A549 (cell line): ENCODE results near the gene PGM2. TPM values are rescaled to one million over a fixed set of nuclear protein-coding genes. Genes with fewer than 3 reads are reported as not detected.

Source experiments
- ATAC-seq, 2 experiments: fragments of 200-7000 bp in 1 of 2; fragments of >200 bp in 1 of 2; cut with Nextera tagmentation in 1 of 2; cut with Tn5 transposase in 1 of 2; 3 replicates each; pipeline versions ENCODE4 v1.8.0 to v1.9.1; 2018 to 2020; ENCODE audit warnings: mild to moderate bottlenecking in 1 of 2, moderate library complexity in 1 of 2
- CTCF ChIA-PET: fragments of 300-600 bp; sonication (Branson Sonifier 250); formaldehyde crosslinking; extraction: SDS; loops from one replicate; lab custom pipeline; 2021; ENCODE audit warnings: antibody characterized with exemption, inconsistent platforms; lab: Yijun Ruan, JAX
- POLR2A ChIA-PET: fragments of 350-600 bp; formaldehyde crosslinking; extraction: SDS; loops from one replicate; lab custom pipeline; 2021; ENCODE audit warnings: antibody characterized with exemption, inconsistent platforms; lab: Yijun Ruan, JAX
- DNase-seq, 2 experiments: peaks; one replicate each; pipeline versions ENCODE4 v3.0.0 to v3.0.0-alpha.2; 2011 to 2016; ENCODE audit warnings: low read depth in 1 of 2, low spot score in 1 of 2
- FAIRE-seq: peaks from 2 replicates; lab custom pipeline; 2011; peaks lifted over from hg19 to GRCh38; lab: Jason Lieb, UNC
- H3K27ac ChIP-seq, 2 experiments: fragments of >200 bp; sonication (Bioruptor Twin); formaldehyde crosslinking; 3 replicates each; pipeline ENCODE4 v1.5.1; 2016 to 2017
- H3K4me1 ChIP-seq: fragments of >200 bp; sonication (Bioruptor Twin); formaldehyde crosslinking; 3 replicates; pipeline ENCODE4 v1.6.1; 2016
- H3K4me2 ChIP-seq: fragments of >200 bp; sonication (Bioruptor Twin); formaldehyde crosslinking; 3 replicates; pipeline ENCODE4 v1.6.1; 2016
- H3K4me3 ChIP-seq: fragments of >200 bp; sonication (Bioruptor Twin); formaldehyde crosslinking; 3 replicates; pipeline ENCODE4 v1.5.1; 2016
- H3K9me3 ChIP-seq: fragments of >200 bp; sonication (Bioruptor Twin); formaldehyde crosslinking; 3 replicates; pipeline ENCODE4 v1.6.1; 2016
- EHMT2 ChIP-seq: fragments of 200-600 bp; sonication (generic); IDR thresholded peaks from 2 replicates; pipeline ENCODE4 v1.6.1; 2016; ENCODE audit warnings: antibody characterized with exemption, low read depth, mild to moderate bottlenecking, moderate library complexity
- FOSB ChIP-seq: fragments of 250-450 bp; sonication (Bioruptor Pico); IDR thresholded peaks from 2 replicates; pipeline ENCODE4 v1.5.0; 2020; ENCODE audit warnings: mild to moderate bottlenecking, moderate library complexity
- FOXS1 ChIP-seq: fragments of 250-450 bp; sonication (Bioruptor Pico); IDR thresholded peaks from 2 replicates; pipeline ENCODE4 v1.5.0; 2020; ENCODE audit warnings: mild to moderate bottlenecking, moderate library complexity
- GATA3 ChIP-seq: IDR thresholded peaks from 2 replicates; pipeline ENCODE4 v1.6.1; 2012; ENCODE audit warnings: borderline replicate concordance
- HOXA7 ChIP-seq: fragments of 250-450 bp; sonication (Bioruptor Pico); IDR thresholded peaks from 2 replicates; pipeline ENCODE4 v1.5.0; 2020; ENCODE audit warnings: mild to moderate bottlenecking, moderate library complexity
- JUNB ChIP-seq: fragments of >200 bp; sonication (Bioruptor Twin); formaldehyde crosslinking; IDR thresholded peaks from 2 replicates; pipeline ENCODE4 v1.6.1; 2016
- KDM1A ChIP-seq: fragments of 200-600 bp; sonication (generic); IDR thresholded peaks from 2 replicates; pipeline ENCODE4 v1.6.1; 2016; ENCODE audit warnings: low read depth, mild to moderate bottlenecking
- RFX5 ChIP-seq: fragments of 450-650 bp; IDR thresholded peaks from 2 replicates; pipeline ENCODE4 v1.7.1; 2014; ENCODE audit warnings: antibody characterized with exemption, mild to moderate bottlenecking, moderate library complexity
- ZNF302 ChIP-seq: fragments of 250-450 bp; sonication (Bioruptor Pico); IDR thresholded peaks from 2 replicates; pipeline ENCODE4 v1.9.0; 2021; ENCODE audit warnings: inconsistent platforms, mild to moderate bottlenecking, moderate library complexity
- ZSCAN20 ChIP-seq: fragments of 250-450 bp; sonication (Bioruptor Pico); IDR thresholded peaks from 2 replicates; pipeline ENCODE4 v1.8.0; 2022; ENCODE audit warnings: mild to moderate bottlenecking, moderate library complexity
- WGBS: methylation state at CpG from one replicate; pipeline ENCODE4 v1.1.6; 2017; ENCODE audit errors: missing lambda C conversion rate; 5-methylcytosine and 5-hydroxymethylcytosine counted together
- polyA plus RNA-seq, 4 experiments: library from polyadenylated mRNA; depleted of rRNA in 3 of 4; stranded (reverse); fragments of >200 nt; fragmentation: RNase III in 1 of 4; extraction: RNeasy Plus Mini Kit Qiagen cat#74134 plus additional on column Dnase treatment in 1 of 4; gene quantifications; 2 replicates in 3 of 4; 3 replicates in 1 of 4; pipeline ENCODE4 v1.2.3, GENCODE V29; 2011 to 2017
- TF ChIP-seq, protein P1 (sequence below): IDR thresholded peaks from 2 replicates; pipeline ENCODE4 v1.6.1; 2012
- TF ChIP-seq, protein P2 (sequence below): fragments of >200 bp; sonication (Bioruptor Twin); formaldehyde crosslinking; IDR thresholded peaks from 3 replicates; pipeline ENCODE4 v1.5.1; 2016
- TF ChIP-seq, protein P3 (sequence below): fragments of >200 bp; sonication (Bioruptor Twin); formaldehyde crosslinking; IDR thresholded peaks from 3 replicates; pipeline ENCODE4 v1.6.1; 2016
- TF ChIP-seq, protein P4 (sequence below): fragments of 200-600 bp; sonication (generic); IDR thresholded peaks from 2 replicates; pipeline ENCODE4 v1.6.1; 2016; ENCODE audit warnings: antibody characterized with exemption, mild to moderate bottlenecking, moderate library complexity

Gene PGM2
- polyA plus RNA-seq, 2 of the 4 experiments (the other 2 are of a cell fraction): 11.4 to 17.0 TPM

DNA sequence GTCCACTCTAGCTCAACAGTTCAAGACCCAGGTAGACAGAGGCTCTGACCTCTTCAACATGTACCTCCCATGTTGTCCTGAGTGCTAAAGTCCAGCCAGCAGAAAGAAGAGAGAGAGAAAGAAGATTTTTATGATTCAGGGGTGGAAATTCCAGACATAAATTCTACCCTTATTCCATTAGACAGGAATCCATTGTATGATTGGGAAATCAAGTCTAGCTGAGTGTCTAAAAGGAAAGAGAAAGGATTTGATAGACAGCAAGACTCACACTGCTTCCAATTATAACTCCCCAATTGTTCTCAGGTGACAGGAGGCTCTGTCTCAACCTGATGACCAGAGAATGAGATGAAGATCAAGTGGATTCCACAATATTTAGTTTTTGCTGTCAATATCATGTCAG is 27.9 kb upstream of the PGM2 start:
- Histone ChIP-seq H3K4me3 (no peak overlapping the region), H3K4me2 (no peak overlapping the region), H3K9me3 (no peaks in the 10 kb centered on the region), H3K27ac (no peak overlapping the region), H3K4me1 (no peaks in the 10 kb centered on the region)
- FAIRE-seq: no peak
- DNase-seq: no peak
- CTCF ChIA-PET: interaction anchor here (1.2 to 4.8 kb wide), 2 partner anchors 8 to 195 kb away, joined by 3 to 32 read pairs; no protein-coding TSS in a partner anchor
- TF ChIP-seq, protein P1, sequence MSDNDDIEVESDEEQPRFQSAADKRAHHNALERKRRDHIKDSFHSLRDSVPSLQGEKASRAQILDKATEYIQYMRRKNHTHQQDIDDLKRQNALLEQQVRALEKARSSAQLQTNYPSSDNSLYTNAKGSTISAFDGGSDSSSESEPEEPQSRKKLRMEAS: no peak
- TF ChIP-seq FOSB (no peak), EHMT2 (no peak), JUNB (no peak), ZNF302 (CRISPR knock-in tag) (no peak), ZSCAN20 (CRISPR knock-in tag) (no peak), GATA3 (no peak), FOXS1 (CRISPR knock-in tag) (no peak), RFX5 (no peak), KDM1A (no peak)
- TF ChIP-seq, protein P2, sequence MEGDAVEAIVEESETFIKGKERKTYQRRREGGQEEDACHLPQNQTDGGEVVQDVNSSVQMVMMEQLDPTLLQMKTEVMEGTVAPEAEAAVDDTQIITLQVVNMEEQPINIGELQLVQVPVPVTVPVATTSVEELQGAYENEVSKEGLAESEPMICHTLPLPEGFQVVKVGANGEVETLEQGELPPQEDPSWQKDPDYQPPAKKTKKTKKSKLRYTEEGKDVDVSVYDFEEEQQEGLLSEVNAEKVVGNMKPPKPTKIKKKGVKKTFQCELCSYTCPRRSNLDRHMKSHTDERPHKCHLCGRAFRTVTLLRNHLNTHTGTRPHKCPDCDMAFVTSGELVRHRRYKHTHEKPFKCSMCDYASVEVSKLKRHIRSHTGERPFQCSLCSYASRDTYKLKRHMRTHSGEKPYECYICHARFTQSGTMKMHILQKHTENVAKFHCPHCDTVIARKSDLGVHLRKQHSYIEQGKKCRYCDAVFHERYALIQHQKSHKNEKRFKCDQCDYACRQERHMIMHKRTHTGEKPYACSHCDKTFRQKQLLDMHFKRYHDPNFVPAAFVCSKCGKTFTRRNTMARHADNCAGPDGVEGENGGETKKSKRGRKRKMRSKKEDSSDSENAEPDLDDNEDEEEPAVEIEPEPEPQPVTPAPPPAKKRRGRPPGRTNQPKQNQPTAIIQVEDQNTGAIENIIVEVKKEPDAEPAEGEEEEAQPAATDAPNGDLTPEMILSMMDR: no peak
- TF ChIP-seq, protein P3, sequence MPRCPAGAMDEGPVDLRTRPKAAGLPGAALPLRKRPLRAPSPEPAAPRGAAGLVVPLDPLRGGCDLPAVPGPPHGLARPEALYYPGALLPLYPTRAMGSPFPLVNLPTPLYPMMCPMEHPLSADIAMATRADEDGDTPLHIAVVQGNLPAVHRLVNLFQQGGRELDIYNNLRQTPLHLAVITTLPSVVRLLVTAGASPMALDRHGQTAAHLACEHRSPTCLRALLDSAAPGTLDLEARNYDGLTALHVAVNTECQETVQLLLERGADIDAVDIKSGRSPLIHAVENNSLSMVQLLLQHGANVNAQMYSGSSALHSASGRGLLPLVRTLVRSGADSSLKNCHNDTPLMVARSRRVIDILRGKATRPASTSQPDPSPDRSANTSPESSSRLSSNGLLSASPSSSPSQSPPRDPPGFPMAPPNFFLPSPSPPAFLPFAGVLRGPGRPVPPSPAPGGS: no peak
- TF ChIP-seq, protein P4, sequence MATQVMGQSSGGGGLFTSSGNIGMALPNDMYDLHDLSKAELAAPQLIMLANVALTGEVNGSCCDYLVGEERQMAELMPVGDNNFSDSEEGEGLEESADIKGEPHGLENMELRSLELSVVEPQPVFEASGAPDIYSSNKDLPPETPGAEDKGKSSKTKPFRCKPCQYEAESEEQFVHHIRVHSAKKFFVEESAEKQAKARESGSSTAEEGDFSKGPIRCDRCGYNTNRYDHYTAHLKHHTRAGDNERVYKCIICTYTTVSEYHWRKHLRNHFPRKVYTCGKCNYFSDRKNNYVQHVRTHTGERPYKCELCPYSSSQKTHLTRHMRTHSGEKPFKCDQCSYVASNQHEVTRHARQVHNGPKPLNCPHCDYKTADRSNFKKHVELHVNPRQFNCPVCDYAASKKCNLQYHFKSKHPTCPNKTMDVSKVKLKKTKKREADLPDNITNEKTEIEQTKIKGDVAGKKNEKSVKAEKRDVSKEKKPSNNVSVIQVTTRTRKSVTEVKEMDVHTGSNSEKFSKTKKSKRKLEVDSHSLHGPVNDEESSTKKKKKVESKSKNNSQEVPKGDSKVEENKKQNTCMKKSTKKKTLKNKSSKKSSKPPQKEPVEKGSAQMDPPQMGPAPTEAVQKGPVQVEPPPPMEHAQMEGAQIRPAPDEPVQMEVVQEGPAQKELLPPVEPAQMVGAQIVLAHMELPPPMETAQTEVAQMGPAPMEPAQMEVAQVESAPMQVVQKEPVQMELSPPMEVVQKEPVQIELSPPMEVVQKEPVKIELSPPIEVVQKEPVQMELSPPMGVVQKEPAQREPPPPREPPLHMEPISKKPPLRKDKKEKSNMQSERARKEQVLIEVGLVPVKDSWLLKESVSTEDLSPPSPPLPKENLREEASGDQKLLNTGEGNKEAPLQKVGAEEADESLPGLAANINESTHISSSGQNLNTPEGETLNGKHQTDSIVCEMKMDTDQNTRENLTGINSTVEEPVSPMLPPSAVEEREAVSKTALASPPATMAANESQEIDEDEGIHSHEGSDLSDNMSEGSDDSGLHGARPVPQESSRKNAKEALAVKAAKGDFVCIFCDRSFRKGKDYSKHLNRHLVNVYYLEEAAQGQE: no peak
- ATAC-seq: no peak
- POLR2A ChIA-PET: no interaction called here

DNA sequence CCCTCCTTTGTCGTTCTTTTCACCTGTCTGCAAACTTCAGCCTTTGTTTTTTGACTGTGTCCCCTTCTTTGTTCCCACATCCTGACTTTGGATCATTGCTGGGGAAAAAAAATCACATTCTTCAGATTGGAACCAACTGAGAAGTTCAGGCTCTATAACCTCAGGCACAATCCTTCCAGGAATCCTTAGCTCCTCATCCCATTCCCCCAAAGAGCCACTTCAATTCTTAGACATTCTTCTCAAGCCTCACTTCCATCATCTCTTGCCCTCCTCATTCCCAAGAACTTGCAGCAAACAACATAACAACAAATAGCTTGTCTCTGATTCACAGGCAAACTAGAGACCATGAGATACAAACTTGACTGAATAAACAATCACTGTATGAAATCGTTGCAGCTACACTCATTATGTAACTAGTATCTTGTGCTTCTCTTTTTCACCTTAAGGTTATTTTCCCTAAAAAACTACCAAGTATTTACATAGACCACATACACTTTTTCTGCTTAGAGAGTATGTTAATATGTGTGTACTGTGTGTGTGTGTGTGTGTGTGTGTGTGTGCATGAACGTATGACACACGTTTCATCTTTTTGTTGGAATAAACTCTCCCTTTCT is 26.4 kb upstream of the PGM2 start:
- Histone ChIP-seq H3K4me2 (no peak overlapping the region), H3K27ac (no peak overlapping the region), H3K4me3 (no peak overlapping the region), H3K9me3 (no peaks in the 10 kb centered on the region), H3K4me1 (no peaks in the 10 kb centered on the region)
- FAIRE-seq (no peak), ATAC-seq (no peak), DNase-seq (no peak)
- ChIA-PET CTCF (interaction anchor here (1.0 to 4.8 kb wide), 3 partner anchors 197 to 347 kb away, joined by 4 to 32 read pairs (median 4); a partner anchor contains a TSS), POLR2A (no interaction called here)
- TF ChIP-seq HOXA7 (no peak), JUNB (no peak), FOSB (no peak)
- TF ChIP-seq, protein P2: no peak
- WGBS: 23% methylated on average over 4 of the region's 4 CpGs
